GM12874 (cell line): ENCODE data around the gene MVP.

Experiments used
- TF ChIP-seq, protein P1 (sequence below): IDR thresholded peaks from 2 replicates; pipeline ENCODE4 v1.5.1; 2011; ENCODE audit warnings: low read depth, mild to moderate bottlenecking, control low read depth, low read length, moderate library complexity; ENCODE audit not compliant: insufficient read depth

The MVP gene

DNA sequence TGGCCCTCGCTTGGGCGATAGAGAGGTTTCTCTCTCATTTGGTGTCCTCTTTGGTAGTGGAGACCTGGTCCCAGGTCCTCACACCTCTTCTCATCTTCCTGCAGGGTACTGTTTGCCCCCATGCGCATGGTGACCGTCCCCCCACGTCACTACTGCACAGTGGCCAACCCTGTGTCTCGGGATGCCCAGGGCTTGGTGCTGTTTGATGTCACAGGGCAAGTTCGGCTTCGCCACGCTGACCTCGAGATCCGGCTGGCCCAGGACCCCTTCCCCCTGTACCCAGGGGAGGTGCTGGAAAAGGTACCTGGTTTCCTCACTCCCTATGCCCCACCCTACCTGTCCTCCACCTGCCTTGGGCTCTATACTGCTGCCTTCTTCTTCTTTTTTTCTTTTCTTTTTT lies 10.5 kb downstream of the MVP start:
- TF ChIP-seq, protein P1, sequence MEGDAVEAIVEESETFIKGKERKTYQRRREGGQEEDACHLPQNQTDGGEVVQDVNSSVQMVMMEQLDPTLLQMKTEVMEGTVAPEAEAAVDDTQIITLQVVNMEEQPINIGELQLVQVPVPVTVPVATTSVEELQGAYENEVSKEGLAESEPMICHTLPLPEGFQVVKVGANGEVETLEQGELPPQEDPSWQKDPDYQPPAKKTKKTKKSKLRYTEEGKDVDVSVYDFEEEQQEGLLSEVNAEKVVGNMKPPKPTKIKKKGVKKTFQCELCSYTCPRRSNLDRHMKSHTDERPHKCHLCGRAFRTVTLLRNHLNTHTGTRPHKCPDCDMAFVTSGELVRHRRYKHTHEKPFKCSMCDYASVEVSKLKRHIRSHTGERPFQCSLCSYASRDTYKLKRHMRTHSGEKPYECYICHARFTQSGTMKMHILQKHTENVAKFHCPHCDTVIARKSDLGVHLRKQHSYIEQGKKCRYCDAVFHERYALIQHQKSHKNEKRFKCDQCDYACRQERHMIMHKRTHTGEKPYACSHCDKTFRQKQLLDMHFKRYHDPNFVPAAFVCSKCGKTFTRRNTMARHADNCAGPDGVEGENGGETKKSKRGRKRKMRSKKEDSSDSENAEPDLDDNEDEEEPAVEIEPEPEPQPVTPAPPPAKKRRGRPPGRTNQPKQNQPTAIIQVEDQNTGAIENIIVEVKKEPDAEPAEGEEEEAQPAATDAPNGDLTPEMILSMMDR: no peak

DNA sequence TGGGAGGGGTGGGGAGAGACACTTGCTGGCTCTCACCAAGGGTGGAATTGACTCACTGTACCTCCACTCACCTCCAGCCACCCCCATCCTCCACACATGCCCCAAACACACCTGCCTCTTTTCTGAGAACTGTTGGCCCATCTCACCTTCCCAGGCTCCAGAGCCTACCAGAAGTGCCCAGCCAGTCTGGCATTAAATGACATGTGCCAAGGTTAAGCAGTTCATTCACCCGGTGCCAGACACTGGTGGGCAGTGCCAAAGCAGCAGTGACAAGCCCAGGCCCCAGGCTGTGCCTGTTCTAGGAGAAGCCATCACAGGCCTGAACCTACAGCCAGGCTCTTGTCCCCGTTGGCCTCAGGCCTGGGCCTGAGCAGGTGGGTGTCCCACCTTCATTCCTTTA lies 11.2 kb downstream of the MVP start:
- TF ChIP-seq, protein P1: no peak

DNA sequence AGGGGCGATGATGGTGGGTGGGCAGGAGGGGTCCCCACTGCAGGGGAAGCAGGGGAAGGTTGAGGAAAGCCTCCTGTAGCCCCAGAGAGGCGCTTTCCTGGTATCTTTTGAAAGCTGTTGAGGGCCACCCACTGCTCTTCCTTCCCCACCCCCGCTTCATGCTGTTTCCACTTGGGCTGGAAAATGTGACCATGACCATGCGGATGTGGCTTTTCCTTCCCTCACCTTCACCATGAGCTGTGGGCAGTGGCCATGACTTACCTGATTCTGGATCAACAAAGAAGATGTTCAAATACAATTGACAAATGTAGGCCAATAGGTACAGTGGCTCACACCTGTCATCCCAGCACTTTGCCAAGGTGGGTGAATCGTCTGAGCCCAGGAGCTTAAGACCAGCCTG lies 13.8 kb downstream of the MVP start:
- TF ChIP-seq, protein P1: no peak

DNA sequence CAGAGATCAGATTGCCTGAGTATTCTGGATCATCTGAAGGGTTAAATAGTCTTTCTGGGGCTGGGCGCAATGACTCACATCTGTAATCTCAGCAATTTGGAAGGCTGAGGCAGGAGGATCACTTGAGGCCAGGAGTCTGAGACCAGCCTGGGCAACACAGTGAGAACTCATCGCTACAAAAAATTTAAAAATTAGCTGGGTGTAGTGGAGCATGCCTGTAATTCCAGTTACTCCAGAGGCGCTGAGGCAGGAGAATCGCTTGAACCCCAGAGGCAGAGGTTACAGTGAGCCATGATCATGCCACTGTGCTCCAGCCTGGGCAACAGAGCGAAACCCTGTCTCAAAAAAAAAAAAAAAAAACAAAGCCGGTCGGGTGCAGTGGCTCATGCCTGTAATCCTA lies 15.7 kb downstream of the MVP start:
- TF ChIP-seq, protein P1: no peak

DNA sequence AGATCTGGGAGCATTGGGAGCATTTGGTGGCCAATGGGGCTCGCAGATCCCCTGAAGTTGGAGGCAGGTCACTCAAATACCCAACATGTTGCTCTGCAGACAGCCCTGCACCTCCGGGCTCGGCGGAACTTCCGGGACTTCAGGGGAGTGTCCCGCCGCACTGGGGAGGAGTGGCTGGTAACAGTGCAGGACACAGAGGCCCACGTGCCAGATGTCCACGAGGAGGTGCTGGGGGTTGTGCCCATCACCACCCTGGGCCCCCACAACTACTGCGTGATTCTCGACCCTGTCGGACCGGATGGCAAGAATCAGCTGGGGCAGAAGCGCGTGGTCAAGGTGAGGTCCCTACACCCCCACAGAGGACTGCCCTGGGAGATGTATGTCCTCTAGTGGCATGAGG lies 16.4 kb downstream of the MVP start:
- TF ChIP-seq, protein P1: no peak

DNA sequence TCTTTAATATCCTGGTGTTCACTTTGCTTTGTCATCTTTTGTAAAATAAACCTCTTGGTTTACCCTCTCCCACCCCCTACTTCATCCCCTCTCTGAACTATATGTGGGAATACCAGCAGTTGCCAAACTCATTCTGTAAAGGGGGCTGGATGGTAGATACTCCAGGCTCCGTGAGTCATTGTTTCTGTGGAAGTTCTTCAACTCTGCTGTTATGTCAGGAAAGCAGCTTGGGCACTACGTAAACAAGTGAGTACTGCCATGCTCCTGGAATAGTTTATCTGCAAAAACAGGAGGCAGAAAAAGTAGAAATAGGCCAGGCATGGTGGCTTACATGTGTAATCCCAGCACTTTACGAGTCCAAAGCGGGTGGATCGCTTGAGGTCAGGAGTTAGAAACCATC lies 17.6 kb downstream of the MVP start:
- TF ChIP-seq, protein P1: no peak

DNA sequence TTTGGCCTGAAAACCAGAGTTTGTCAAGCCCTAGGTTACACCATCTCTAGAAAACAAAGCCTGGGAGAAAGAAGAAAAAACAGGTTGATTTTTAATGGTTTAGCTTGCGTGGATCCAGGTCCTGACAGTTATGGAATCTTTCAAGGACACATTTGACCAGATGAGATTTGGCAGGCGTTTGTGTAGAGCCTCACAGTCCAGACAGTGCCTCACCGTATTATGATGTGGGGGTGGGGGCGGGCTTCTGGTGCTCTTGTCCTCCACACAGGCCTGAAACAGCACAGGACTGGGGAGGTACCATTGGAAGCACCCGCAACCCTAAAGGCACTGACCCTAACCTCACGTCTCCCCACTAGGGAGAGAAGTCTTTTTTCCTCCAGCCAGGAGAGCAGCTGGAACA lies 19.6 kb downstream of the MVP start:
- TF ChIP-seq, protein P1: no peak

DNA sequence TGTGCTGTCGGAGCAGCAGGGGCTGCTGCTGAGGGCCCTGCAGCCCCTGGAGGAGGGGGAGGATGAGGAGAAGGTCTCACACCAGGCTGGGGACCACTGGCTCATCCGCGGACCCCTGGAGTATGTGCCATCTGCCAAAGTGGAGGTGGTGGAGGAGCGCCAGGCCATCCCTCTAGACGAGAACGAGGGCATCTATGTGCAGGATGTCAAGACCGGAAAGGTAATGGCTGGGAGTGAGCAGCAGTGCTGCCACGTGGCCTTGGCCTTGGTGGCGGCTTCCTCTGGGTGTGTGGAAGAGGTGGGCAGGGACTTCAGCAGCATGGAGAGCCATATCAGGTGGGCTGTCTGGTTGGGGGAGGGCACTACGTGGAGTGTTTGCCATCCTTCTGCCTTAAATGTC lies 20.0 kb downstream of the MVP start:
- TF ChIP-seq, protein P1: no peak
